GM19099 (cell line): Measurements from ENCODE around the gene DDX17.

Experiments used
- POLR2A ChIP-seq: IDR thresholded peaks from 3 replicates; pipeline ENCODE4 v1.6.1; 2011; ENCODE audit warnings: low read depth; ENCODE audit not compliant: insufficient read length; ENCODE audit errors: extremely low read depth

The DDX17 gene

GRCh38 chr22:38504731-38505540 is 1.2 kb downstream of the DDX17 start:
- peak; percentile 16 for TF ChIP-seq POLR2A

- no peak for TF ChIP-seq POLR2A
Measured at GRCh38 chr22:38503021-38503420, 3.1 kb downstream of the DDX17 start.

- no peak for TF ChIP-seq POLR2A
Measured at GRCh38 chr22:38501797-38502672, 4.1 kb downstream of the DDX17 start.

DNA sequence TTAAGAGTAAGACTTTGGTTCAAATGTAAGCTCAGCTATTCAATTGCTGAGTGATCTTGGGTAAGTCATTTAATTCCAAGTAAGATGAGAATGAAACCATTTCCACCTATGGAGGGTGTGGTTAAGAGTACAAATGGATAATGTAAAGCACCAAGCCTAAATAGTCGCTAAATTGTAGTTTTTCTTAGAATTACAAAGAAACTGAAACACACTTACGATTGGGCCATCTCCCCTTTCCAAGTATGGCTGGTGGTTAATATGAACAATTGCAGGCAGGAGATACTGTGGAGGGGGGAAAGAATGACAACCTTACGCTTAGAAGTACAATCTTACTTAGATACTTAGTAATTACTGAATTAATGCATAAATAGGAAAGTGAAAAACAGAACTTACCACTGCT is 8.2 kb downstream of the DDX17 start:
- no peak for TF ChIP-seq POLR2A

GRCh38 chr22:38494939-38495338 is 11.2 kb downstream of the DDX17 start:
- TF ChIP-seq POLR2A: no peak

GRCh38 chr22:38494498-38494897 is 11.6 kb downstream of the DDX17 start:
- TF ChIP-seq POLR2A: no peak

DNA sequence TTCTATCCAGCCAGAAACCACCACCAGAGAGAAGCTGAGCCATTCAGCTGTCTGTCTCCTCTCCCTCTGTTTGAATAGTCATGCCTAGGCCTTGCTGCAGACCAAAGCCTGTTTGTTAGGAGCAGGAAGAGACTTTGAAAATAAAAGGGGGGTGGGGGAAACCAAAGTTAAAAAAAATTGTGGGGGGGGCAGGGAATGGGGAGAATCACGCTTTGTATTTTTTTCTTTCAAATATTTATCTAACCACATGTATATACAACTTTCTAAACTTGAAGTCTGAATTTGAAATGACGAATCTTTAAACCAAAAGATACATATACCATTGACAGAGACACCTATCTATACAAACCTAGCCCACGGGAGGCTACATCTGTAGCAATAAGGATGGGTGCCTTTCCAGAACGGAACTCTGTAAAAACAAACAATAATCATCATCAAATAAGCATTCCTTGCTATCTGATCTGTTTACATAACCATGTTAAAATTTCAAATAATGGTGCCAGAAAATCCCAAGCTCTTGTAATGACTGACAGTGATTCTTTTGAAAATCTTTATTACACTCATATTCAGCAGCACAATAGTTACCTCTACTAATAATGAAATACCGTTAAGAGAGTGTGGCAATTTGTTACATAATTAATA is 14.3 kb downstream of the DDX17 start:
- TF ChIP-seq POLR2A: no peak

DNA sequence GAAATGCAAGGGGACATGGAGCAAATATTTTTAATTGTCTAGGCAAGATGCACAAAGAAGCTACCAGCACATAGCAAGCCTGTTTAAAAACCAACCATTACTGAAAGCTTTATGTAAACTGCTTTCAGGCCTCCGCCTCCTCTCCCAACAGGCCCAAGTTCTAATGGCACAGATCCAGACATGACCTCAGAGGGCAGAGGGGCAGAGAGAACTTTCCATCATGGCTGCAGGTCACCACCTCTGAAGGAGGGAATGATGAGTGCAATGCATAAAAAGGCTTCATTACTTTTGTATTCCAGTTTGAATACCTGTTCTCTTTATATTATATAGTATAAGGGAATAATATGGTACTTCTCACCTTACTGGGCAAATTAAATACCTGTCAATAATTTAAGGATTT is 15.2 kb downstream of the DDX17 start:
- no peak for TF ChIP-seq POLR2A

- no peak for TF ChIP-seq POLR2A
Measured at GRCh38 chr22:38490475-38490874, 15.6 kb downstream of the DDX17 start.

- no peak for TF ChIP-seq POLR2A
Measured at GRCh38 chr22:38489561-38490145, 16.5 kb downstream of the DDX17 start.

- peak; percentile 5 for TF ChIP-seq POLR2A
Measured at GRCh38 chr22:38489142-38489541, 17.0 kb downstream of the DDX17 start.

- no peak for TF ChIP-seq POLR2A
Measured at GRCh38 chr22:38487946-38488345, 18.2 kb downstream of the DDX17 start.

GRCh38 chr22:38485783-38486182 is 20.3 kb downstream of the DDX17 start:
- TF ChIP-seq POLR2A: no peak

DNA sequence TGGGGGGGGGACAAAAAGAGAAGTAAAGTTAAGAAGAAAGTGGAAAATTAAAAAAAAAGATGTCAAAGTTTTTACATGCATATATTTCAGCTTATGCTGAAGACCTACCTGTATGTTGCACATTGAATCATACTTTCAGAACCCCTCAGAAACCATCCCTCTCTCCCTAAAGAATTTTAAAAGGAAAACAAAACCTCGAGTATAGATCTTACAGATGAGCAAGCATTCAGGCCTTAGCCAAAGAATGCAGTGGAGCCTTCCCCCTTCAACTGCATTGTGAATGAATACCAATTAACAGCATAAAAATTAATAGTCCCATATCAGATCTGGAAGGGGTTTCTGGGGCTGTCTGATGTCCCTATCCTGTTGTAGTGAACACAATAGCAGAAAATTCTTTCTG is 21.9 kb downstream of the DDX17 start:
- no peak for TF ChIP-seq POLR2A
